Prostate gland (tissue), 2 donors: ENCODE measurements around the gene ZHX3.

Experiments
- CTCF ChIP-seq, 4 experiments: fragments of 200-600 bp in 2 of 4; fragments of 450-650 bp in 2 of 4; sonication (generic) in 2 of 4; IDR thresholded peaks; 1 replicate in 3 of 4; 2 replicates in 1 of 4; pipeline ENCODE4 v1.5.1; 2016 to 2019; ENCODE audit warnings: antibody characterized with exemption in 4 of 4, mild to moderate bottlenecking in 2 of 4, moderate library complexity in 2 of 4
- POLR2A ChIP-seq: fragments of 450-650 bp; IDR thresholded peaks from one replicate; pipeline ENCODE4 v1.6.1; 2016; ENCODE audit warnings: antibody characterized with exemption, mild to moderate bottlenecking

GRCh38 chr20:41347523-41348429 is 30.2 kb upstream of the ZHX3 start:
- no peak for TF ChIP-seq CTCF (IDR thresholded peaks at IDR 0.05)
- no peak for TF ChIP-seq POLR2A
